GM19438 (cell line): ENCODE results near the gene C3orf22.

Experiments used
- ATAC-seq: cut with Tn5 transposase; IDR thresholded peaks from one replicate; pipeline ENCODE4 v1.9.1; 2021; ENCODE audit warnings: low read depth; ENCODE audit not compliant: unreplicated experiment

C3orf22 gene

DNA sequence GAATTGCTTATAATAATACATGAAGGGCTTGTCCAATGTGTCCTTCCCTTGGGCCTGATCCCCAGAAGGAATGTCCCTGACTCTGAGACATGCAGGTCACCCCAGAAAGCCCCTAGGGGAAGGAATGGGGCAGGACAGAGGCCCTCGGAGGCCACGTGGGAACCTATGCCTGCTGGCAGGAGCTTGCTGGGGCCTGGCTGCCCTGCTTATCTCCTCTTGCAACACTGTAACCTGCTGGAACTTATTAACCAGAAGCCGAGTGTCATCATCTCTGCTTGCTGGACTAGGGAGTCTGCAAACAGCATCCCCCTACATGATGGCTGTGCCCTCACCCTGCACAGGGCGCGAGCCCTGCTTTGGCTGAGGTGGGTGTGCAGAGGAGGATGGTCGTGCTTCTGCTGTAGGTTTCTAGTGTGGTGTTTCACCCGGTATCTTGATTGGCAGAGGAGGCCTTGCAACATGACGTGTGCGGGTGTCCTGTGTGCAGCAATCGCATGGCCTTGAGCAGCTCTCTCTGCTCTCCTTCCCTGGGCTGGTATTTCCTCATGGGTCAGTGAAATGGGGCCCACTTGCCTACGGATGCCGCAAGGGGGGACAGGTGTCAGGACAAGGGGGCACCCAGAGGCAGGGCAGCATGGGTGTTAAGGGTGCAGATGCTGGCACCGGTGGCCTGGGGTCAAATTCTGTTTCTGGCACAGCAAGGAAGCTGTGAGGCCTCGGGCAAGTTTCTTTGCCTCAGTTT is 29.8 kb downstream of the C3orf22 start:
- no peak for ATAC-seq

DNA sequence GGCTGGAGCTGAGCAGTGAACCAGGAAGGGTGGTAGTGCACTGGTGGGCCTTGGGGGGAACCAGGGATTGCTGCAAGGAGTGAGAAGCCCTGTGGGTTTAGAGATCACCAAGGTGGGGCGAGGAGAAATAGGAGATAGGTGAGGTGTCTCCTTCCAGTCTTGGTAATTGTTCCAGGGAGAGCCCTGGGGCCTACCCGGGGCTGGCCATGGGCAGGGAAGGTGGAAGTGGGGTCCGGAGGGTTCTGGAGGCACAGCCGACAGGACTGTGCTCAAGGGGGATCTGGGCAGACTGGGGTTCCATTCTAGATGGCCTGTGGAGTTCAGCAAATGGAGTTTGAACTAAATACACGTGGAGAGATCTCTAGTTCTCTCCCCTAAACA is 30.3 kb downstream of the C3orf22 start:
- no peak for ATAC-seq

DNA sequence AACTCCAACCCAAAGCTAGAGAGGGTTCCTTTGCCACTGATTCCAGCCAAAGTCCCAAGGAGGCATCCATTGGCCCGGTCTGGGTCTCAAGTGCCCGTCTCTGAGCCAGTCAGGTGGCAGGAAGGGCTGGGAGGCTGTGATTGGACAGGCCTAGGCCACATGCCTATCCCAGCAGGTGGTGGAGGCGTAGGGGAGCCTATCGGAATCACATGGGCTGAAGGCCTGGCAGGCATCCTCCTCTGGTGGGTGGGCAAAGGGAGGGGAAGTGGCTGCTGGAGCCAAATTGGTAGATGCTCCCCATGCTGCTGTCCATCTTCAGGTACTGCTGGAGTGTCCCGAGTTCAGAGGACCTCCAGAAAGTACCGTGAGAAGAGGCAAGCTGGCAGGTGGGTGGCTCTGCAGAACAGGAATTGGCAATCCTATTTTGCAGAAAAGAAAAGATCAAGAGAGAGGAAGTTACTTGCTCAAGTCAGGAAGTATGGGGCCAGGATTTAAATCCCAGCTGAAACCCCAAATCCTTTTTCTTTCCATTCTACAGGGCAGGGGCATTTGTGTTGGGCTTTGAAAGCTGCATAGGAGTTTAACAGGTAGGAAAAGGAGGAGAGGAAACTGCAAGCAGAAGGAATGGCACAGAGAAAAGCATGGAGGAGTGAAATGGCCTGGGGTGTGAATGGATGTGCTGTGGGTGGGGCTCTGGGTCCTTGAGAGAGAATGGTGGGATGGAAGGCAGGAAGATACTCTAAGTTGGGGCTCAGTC is 31.1 kb downstream of the C3orf22 start:
- ATAC-seq, result no peak

- ATAC-seq, result no peak
These were observed 31.7 kb downstream of the C3orf22 start for GRCh38 chr3:126527006-126527405.

DNA sequence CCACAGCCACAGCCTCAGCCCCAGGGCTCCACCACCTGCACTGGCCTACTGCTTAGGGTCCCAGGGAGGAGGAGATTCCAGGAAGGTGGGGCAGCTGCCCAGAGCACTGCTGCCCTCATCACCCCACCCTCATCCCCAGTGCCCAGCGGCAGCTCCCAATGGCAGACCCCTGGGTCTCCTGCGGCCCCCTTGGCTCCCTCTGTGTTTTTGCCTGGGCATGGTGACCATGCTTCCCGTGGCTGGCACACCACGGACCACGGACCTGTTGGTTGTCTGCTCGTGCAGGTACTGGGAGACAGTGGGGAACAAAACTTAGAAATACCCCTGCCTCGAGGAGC is 32.1 kb downstream of the C3orf22 start:
- no peak for ATAC-seq

DNA sequence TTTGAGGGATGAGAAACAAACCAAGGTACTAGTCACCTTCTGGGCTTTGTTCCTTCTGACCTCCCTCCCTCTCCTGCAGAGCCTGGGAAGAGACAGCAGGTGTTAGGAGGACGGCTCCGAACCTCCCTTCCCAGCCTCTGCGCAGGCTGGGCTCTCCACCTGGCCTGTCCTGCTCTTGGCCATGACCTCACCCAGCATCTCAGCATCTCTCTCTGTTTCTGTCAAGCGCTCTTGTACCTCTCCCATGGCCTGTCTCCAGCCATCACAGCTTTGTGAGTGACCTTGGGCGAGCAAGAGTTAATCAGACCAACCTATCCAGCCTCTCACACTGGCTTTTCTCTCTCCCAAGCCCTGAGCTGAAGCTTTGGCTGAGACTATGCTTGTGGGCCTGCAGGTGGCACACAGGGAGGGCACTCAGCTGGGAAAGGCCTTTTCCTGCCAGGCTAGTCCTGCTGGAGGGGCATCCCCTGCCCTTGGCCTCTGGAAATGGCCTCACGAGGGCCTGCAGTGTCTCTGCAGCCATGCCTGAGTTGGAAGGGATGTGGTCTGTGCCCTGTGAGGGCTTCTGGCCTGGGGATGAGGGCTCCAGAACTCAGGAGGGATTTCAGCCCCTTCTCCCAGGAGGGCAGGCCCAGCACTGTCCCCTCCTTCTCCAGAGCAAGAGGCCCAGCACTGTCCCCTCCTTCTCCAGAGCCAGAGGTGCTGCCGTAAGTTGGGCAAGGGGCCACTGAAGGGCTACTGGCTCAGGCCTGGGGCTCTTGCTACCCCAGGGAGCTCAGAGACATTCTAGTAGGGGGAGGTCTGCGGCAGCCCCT is 32.7 kb downstream of the C3orf22 start:
- ATAC-seq, result no peak

DNA sequence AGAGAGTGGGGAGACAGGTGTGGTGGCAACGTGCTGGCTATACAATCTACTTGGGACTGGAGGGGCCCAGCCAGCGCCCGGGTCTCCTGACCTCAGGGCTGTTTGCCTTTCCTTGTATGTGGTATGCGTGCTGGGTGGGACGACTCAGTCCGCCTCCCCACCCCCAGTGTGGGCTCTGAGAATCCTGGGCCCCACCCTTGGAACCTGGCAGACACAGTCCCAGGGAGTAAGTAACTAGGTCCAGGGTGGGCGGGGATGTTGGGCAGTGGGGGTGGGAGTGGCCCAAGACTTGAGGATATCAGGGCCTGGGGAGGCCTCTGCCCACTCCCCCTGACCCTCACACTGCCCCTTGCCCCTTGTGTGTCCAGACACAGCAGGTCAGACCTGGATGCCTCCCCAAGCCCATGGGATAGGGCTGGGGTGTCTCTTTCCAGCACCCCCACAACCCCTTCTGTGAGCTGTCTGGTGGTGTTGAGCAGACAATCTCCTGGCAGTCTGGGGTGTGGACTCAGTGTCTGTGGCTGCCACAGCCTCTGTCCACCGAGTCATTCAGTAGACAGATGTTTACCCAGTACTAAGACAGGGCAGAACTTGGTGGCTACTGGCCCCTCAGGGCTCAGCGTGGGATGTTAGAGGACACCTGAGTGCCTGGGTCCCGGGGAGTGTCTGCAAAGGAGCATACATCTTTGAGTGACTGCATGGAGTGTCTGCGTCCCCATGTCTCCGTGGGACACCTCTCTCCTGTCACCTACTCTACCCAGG is 33.5 kb downstream of the C3orf22 start:
- no peak for ATAC-seq

DNA sequence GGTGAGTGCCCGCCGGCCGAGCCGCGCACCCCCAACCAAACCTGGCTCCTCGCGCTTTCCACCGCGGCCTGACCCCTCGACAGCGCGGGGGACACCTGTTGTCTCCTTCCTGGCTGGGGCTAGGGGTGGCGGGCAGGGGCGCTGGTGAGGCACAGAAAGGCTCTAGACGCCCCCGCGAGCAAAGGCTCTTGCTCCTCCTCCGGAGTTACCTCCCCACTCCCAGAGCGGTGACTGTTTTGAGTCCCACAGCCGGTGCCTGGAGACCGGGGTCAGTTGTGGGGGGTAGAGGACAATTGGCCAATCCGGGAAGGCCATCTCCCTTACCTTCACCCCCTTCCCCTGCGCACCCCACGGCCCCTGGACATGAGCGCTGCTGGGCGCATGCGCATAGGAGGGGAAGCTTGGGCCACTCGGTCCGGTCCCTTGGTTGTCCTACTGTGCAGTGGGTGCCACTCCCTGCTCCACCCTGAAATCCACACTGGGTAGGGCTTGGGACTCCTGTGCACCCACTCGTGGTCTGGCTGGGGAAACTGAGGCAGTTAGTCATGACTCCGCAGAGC is 34.2 kb downstream of the C3orf22 start:
- ATAC-seq, result no peak

- ATAC-seq, result no peak
These were observed 34.8 kb downstream of the C3orf22 start, which contains the start of gene CHST13 for GRCh38 chr3:126523745-126524428. CHST13 (plus strand) TSS chr3:126524155; CDS start chr3:126524333, 178 bp downstream.

DNA sequence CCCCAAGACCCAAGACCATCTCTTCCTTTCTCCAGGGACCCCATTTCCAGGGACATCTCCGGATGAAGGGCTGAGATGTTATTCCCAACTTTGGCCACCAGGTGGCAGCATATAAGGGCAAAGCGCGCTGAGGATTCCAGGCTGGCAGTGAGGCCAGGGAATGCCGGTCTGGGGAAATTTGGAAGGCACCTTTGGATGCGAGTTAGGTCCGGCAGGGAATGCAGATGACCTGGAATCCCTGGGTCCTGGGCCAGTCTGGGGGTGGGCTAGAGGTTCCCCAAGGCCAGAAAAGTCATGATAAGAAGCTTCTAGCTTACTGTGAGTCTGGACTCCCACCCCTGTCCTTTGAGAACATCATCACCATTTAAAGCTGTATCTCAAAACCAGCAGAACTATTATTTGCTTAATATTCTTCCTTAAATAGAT is 36.4 kb downstream of the C3orf22 start:
- ATAC-seq, result no peak

DNA sequence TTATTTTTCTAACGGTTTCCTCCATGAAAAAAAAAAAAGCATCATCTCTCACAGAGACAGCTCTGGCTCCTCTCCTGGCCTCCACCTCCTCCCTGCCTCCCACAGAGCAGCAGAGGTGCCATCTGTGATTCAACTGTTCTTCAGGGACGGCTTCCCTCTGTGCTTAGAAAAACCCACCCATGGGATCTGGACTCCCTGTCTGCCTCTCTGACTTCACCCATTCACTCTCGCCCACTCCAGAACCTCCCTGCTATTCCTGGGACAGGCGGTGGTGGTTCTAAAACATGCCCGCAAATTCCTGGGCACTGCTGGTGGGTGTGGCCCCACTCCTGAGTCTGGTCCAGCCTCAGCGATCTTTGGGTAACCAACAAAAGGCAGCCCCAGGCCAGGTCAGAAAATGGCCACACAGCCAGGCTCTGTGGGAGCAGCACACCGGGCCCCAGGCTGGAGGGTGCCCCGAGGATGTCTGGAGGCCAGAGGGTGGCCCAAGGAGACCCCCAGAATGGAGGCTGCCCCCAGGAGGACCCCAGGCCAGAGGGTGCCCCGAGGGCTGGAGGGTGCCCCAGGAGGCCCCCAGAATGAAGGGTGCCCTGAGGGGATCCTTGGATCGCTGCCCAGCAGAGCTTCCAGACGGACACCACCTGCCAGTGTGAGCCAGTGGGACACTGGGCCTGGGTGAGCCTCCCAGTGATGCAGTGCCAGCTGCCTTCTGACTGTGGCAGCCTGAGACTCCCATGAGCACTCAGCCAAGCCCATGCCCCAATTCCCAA is 37.4 kb downstream of the C3orf22 start:
- no peak for ATAC-seq

- ATAC-seq, result no peak
These were observed 39.0 kb downstream of the C3orf22 start for GRCh38 chr3:126519506-126520455.

DNA sequence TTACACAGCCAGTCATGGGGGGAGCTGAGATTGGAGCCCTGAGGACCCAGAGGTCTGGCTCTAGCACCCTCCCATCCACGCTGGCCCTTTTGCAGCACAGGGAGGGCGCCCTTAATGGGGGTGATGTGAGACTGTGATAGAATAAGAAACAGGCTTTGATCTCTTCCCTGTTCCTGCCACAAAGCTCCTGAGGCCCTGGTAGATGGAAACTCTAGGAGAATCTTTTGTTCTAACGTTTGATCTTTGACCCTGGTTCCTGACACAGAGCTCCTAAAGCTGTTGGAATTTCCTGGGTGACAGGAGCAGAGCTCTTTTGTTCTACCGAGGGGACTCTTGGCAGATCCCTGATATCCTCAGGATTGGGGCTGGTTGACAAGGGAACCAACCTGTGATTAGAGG is 40.0 kb downstream of the C3orf22 start:
- no peak for ATAC-seq

GRCh38 chr3:126517986-126518778 is 40.5 kb downstream of the C3orf22 start:
- no peak for ATAC-seq

GRCh38 chr3:126517291-126517951 is 41.3 kb downstream of the C3orf22 start, which contains the start of gene UROC1:
UROC1 (minus strand) TSS chr3:126517773; CDS start chr3:126517719, 54 bp downstream.
- ATAC-seq, result no peak

DNA sequence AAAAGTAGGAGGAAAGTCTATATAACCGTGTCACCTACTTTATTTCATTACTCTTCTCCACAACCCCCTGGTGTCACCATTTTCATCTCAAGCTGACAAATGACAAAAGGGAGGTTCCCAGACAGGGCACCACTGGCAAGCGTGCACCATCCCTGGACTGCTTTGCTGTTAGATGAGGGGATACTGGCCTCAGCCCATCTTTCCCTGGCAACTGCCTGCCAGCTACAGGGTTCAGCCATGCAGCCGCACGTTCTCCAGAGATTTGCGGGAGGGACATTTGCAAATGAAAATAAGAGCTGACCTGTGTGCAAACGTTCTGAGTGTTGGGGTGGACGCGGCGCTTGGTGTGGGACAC is 41.8 kb downstream of the C3orf22 start:
- ATAC-seq, result no peak
